Glutamatergic neuron (in vitro differentiated cells): Measurements from ENCODE around the gene PLXND1. TPM values are rescaled to one million over a fixed set of nuclear protein-coding genes. Genes with fewer than 3 reads are reported as not detected.

ENCODE experiments used
- DNase-seq: peaks from one replicate; pipeline ENCODE4 v3.0.0; 2022
- H3K27ac Mint-ChIP-seq: one replicate; pipeline ENCODE4 v1.8.0; 2020; ENCODE audit warnings: mild to moderate bottlenecking, mixed read lengths, inconsistent platforms; ENCODE audit not compliant: unreplicated experiment
- H3K27me3 Mint-ChIP-seq: one replicate; pipeline ENCODE4 v1.8.0; 2020; ENCODE audit warnings: mild to moderate bottlenecking, moderate library complexity, mixed read lengths, inconsistent platforms; ENCODE audit not compliant: unreplicated experiment
- H3K36me3 Mint-ChIP-seq: one replicate; pipeline ENCODE4 v1.8.0; 2020; ENCODE audit warnings: mild to moderate bottlenecking, mixed read lengths, inconsistent platforms; ENCODE audit not compliant: unreplicated experiment
- H3K4me1 Mint-ChIP-seq: one replicate; pipeline ENCODE4 v1.8.0; 2020; ENCODE audit warnings: mild to moderate bottlenecking, low read depth, mixed read lengths, inconsistent platforms; ENCODE audit not compliant: unreplicated experiment
- H3K4me3 Mint-ChIP-seq: one replicate; pipeline ENCODE4 v1.8.0; 2020; ENCODE audit warnings: mild to moderate bottlenecking, mixed read lengths, inconsistent platforms; ENCODE audit not compliant: unreplicated experiment
- H3K9me3 Mint-ChIP-seq: one replicate; pipeline ENCODE4 v1.8.0; 2020; ENCODE audit warnings: mild to moderate bottlenecking, moderate library complexity, mixed read lengths, inconsistent platforms; ENCODE audit not compliant: unreplicated experiment
- CTCF ChIP-seq: fragments of 200-600 bp; sonication (generic); IDR thresholded peaks from one replicate; pipeline ENCODE4 v1.5.0; 2021; ENCODE audit not compliant: partially characterized antibody, unreplicated experiment
- total RNA-seq: library from RNA; stranded (reverse); fragmentation: NEBNext Ultra II Directional; extraction: Animal tissue kit (Norgen Biotek cat#: 25700); gene quantifications from one replicate; pipeline ENCODE4 v1.2.1, GENCODE V29; 2021; ENCODE audit not compliant: unreplicated experiment

PLXND1 gene
- total RNA-seq, 1 donor from 2014 or later = 72.2 TPM

GRCh38 chr3:129602730-129603560 is 3.5 kb downstream of the PLXND1 start:
- Mint-ChIP-seq H3K27ac (peak overlapping the region; percentile 11), H3K9me3 (peaks cover 4% of the 10 kb centered on the region), H3K27me3 (peaks cover 13% of the 10 kb centered on the region), H3K4me3 (peak overlapping the region; percentile 25), H3K36me3 (no peaks in the 10 kb centered on the region), H3K4me1 (peaks cover 21% of the 10 kb centered on the region)
- no peak for TF ChIP-seq CTCF
- no peak for DNase-seq

GRCh38 chr3:129602309-129602708 is 4.2 kb downstream of the PLXND1 start:
- Mint-ChIP-seq H3K27me3 (peaks cover 13% of the 10 kb centered on the region), H3K36me3 (no peaks in the 10 kb centered on the region), H3K4me1 (peaks cover 22% of the 10 kb centered on the region), H3K27ac (peak overlapping the region; percentile 11), H3K9me3 (peaks cover 4% of the 10 kb centered on the region), H3K4me3 (peak overlapping the region; percentile 60)
- no peak for DNase-seq
- no peak for TF ChIP-seq CTCF

GRCh38 chr3:129601713-129602112 is 4.8 kb downstream of the PLXND1 start:
- no peak overlapping the region for H3K27ac Mint-ChIP-seq
- peak overlapping the region; percentile 57 for H3K4me3 Mint-ChIP-seq

GRCh38 chr3:129600348-129600747 is 6.1 kb downstream of the PLXND1 start:
- H3K4me3 Mint-ChIP-seq = no peak overlapping the region
- DNase-seq = no peak
- peaks cover 28% of the 10 kb centered on the region for H3K4me1 Mint-ChIP-seq
- H3K9me3 Mint-ChIP-seq = peaks cover 4% of the 10 kb centered on the region
- H3K27ac Mint-ChIP-seq = peak overlapping the region; percentile 43
- no peaks in the 10 kb centered on the region for H3K36me3 Mint-ChIP-seq
- no peak for TF ChIP-seq CTCF
- H3K27me3 Mint-ChIP-seq = peaks cover 10% of the 10 kb centered on the region

More at GRCh38 chr3:129601713-129602112, 4.8 kb downstream of the PLXND1 start:
- Mint-ChIP-seq H3K9me3 (peaks cover 4% of the 10 kb centered on the region), H3K36me3 (no peaks in the 10 kb centered on the region), H3K27me3 (peaks cover 10% of the 10 kb centered on the region), H3K4me1 (peaks cover 27% of the 10 kb centered on the region)
- no peak for DNase-seq
- no peak for TF ChIP-seq CTCF

GRCh38 chr3:129599607-129600006 is 6.9 kb downstream of the PLXND1 start:
- no peak overlapping the region for H3K4me3 Mint-ChIP-seq
- no peaks in the 10 kb centered on the region for H3K36me3 Mint-ChIP-seq
- TF ChIP-seq CTCF = no peak
- DNase-seq = no peak
- peaks cover 4% of the 10 kb centered on the region for H3K9me3 Mint-ChIP-seq
- H3K27me3 Mint-ChIP-seq = peaks cover 9% of the 10 kb centered on the region
- peak overlapping the region; percentile 17 for H3K27ac Mint-ChIP-seq
- peaks cover 28% of the 10 kb centered on the region for H3K4me1 Mint-ChIP-seq
